ENCODE measurements around the gene LYPD8.

The LYPD8 gene

GRCh38 chr1:248696261-248696660 is 59.3 kb downstream of the LYPD8 start:
- no peak for DNase-seq

- DNase-seq, result no peak
These were observed 60.0 kb downstream of the LYPD8 start for GRCh38 chr1:248695451-248696132.

- no peak for DNase-seq
These were observed 63.9 kb downstream of the LYPD8 start for GRCh38 chr1:248691567-248692155.

All from activated CD8-positive, alpha-beta memory T cell treated with anti-CD3 and anti-CD28 coated beads, Interleukin-2, amount 50 U/mL, for 48 hours (primary cell).